ENCODE results near the gene MYD88. TPM values are rescaled to one million over a fixed set of nuclear protein-coding genes. Genes with fewer than 3 reads are reported as not detected.

The MYD88 gene
- total RNA-seq, 2 donors from 2014 or later = 23.5 to 41.2 TPM

GRCh38 chr3:38119821-38120692 lies 18.4 kb upstream of the MYD88 start:
- ATAC-seq (no peak), DNase-seq (ENCODE audit: low spot score in 2 of 2) (peak in 1 of 2 donors; percentile 51)
- no peaks in the 10 kb centered on the region for H3K36me3 Mint-ChIP-seq
- no peaks in the 10 kb centered on the region for H3K9me3 Mint-ChIP-seq
- H3K27ac Mint-ChIP-seq = peak overlapping the region; percentile 62 to 84

GRCh38 chr3:38120693-38121450 lies 17.6 kb upstream of the MYD88 start:
- peak overlapping the region; percentile 62 to 84 for H3K27ac Mint-ChIP-seq
- H3K9me3 Mint-ChIP-seq = no peaks in the 10 kb centered on the region
- DNase-seq (ENCODE audit: low spot score in 2 of 2) (no peak), ATAC-seq (no peak)
- H3K36me3 Mint-ChIP-seq = no peaks in the 10 kb centered on the region

DNA sequence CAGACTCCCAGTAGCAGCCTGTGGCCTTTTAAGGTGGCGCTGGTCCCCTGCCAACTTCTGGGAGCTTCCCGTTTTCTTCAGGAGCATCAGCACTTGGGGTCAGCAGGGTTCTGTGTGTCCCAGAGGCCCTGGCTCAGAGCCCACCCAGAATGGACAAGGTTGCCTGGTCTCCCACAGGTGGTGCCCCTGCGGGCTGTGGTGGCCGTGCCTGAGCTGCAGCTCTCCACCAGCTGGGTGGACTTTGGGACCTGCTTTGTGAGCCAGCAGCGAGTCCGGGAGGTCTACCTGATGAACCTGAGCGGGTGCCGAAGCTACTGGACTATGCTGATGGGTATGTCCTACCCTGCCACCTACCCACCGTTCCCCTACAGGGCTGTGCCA lies 17.0 kb upstream of the MYD88 start:
- H3K36me3 Mint-ChIP-seq = peaks cover 0 to under 1% of the 10 kb centered on the region in 2 donors
- no peak overlapping the region for H3K27ac Mint-ChIP-seq
- ATAC-seq = no peak
- H3K9me3 Mint-ChIP-seq = no peaks in the 10 kb centered on the region
- peak in 1 of 2 donors; percentile 52 for DNase-seq (ENCODE audit: low spot score in 2 of 2)

DNA sequence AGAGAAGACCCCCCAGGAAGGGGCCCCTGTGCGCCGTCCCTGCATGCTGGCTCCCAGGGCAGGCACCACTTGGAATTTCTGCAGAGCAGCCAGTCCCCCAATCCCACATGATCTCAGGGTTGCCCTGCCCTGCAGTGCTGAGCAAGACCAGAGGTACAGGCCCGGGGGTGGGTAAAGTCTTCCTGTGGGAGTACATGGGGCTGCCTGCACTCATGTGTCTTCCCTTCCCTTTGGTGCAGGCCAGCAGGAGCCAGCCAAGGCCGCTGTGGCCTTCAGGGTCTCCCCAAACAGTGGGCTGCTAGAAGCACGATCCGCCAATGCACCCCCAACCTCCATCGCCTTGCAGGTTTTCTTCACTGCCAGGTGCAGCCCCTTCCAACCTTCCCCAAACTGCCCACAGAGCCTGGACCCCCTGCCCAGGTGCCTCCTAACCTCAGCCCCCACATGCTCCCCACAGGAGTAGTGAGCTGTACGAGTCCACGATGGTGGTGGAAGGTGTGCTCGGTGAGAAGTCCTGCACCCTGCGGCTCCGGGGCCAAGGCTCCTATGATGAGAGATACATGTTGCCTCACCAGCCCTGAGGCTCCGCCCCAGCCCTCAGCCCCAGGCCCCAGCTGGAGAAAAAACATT lies 16.5 kb upstream of the MYD88 start:
- DNase-seq (ENCODE audit: low spot score in 2 of 2) (no peak), ATAC-seq (no peak)
- Mint-ChIP-seq H3K27ac (peak overlapping the region in 1 of 2 donors; percentile 44), H3K9me3 (no peaks in the 10 kb centered on the region), H3K36me3 (peaks cover 0 to 5% of the 10 kb centered on the region in 2 donors)

- DNase-seq (ENCODE audit: low spot score in 2 of 2) (peak in 1 of 2 donors; percentile 44), ATAC-seq (peak in 1 of 2 donors; percentile 39)
- H3K36me3 Mint-ChIP-seq = peaks cover 0 to 5% of the 10 kb centered on the region in 2 donors
- no peaks in the 10 kb centered on the region for H3K9me3 Mint-ChIP-seq
- peak overlapping the region in 1 of 2 donors; percentile 81 for H3K27ac Mint-ChIP-seq
Observed at GRCh38 chr3:38122712-38123290, 15.7 kb upstream of the MYD88 start.

DNA sequence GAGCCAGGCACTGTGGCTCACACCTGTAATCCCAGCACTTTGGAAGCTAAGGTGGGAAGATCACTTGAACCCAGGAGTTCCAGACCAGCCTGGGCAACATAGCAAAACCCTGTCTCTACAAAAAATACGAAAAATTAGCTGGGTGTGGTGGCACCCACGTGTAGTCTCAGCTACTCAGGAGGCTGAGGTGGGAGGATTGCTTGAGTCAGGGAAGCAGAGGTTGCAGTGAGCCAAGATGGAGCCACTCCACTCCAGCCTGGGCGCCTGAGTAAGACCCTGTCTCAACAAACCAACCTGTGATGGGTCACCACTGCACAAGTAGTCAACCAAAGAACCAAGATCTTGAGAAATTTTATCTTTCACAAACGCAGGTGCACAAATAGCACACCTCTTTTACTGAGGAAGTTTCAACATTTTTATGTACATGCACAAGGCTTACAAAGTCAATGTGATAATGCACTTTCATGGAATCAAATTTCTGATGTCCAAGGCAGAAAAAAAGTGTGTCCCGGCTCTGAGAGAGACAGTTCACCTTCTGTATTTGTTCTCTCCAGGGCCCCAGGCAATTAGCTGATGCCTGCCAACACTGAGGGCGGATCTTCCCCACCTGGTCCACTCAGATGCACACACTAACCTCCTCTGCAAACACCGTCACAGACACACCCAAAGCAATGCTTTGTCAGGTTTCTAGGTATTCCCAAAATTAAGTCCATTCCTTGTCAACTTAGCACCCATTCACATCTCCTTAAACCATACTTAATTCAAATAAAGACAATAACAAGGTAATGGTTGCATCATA lies 13.9 kb upstream of the MYD88 start:
- DNase-seq (ENCODE audit: low spot score in 2 of 2) (peak in 1 of 2 donors; percentile 38), ATAC-seq (no peak)
- H3K36me3 Mint-ChIP-seq = peaks cover 0 to 8% of the 10 kb centered on the region in 2 donors
- no peaks in the 10 kb centered on the region for H3K9me3 Mint-ChIP-seq
- H3K27ac Mint-ChIP-seq = peak overlapping the region in 1 of 2 donors; percentile 22

DNA sequence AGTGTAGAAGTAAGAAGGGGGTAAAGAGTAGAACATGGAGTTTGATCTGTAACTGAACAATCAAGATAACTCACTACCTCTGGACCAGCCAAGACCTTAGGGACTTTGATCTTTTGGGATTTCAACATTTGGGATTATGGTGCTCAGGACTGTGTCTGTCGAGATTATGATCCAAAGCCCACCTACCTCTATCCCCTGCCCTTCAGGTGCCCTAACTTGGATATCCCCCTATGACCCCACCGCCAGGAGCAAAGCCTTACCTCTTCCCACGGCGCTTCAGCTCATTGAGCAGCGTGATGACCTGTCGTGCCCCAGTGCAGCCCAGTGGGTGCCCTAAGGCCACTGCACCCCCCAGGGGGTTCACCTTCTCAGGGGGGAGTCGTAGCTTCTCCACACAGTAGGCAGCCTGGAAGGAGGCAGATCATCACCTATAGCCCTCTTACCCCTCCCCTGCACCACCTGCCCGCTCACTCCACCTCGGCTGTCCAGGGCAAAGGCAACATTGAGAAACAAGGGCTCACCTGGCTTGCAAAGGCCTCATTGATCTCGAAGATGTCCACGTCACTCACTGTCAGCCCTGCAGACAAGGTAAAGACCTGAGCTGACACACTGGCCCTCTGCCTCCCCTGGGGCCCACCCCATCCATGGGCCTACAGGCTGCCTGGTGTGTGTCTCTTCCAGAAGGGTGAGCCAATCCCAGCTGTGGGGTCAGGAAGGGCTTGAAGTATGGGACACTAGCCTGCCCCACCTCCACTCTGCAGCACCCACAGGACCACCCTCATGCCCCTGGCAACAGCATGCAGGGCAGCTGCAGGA lies 12.9 kb upstream of the MYD88 start:
- ATAC-seq = no peak
- H3K27ac Mint-ChIP-seq = no peak overlapping the region

DNA sequence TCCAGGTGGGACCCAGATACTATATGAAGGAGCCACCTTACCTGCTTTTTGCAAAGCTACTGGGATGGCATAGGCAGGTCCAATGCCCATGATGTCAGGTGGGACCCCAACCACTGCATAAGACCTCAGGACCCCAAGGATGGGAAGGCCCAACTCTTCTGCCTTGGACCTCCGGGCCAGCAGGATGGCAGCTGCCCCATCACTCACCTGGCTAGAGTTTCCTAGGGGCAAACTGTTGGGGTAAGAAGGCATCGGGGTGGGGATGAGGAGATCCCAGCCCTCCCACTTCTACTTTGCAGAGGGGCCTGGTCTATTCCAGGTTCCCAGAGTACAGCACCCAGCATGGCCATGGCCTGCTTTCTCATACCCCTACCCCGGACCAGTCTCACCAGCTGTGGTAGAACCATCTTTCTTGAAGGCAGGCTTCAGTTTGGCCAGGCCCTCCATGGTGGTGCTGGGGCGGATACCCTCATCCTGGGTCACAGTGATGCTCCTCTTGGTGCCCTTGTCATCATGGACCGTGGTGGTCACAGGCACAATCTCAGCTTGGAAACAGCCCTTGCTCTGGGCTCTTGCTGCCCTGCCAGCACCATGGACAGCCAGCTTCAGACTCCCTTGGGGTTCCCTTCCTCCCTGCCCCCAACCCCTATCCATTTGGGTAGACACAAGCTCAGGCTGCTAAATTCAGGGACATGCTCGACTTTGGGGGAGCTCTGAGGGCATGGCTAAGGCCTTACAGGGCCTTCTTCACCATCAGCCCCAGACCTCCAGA lies 12.2 kb upstream of the MYD88 start:
- Mint-ChIP-seq H3K9me3 (no peaks in the 10 kb centered on the region), H3K27ac (peak overlapping the region in 1 of 2 donors; percentile 41), H3K36me3 (peaks cover 0 to 11% of the 10 kb centered on the region in 2 donors)
- DNase-seq (ENCODE audit: low spot score in 2 of 2) (peak in 1 of 2 donors; percentile 40), ATAC-seq (no peak)

More for the DNA sequence above, 12.9 kb upstream of the MYD88 start:
- DNase-seq (ENCODE audit: low spot score in 2 of 2) = peak in 1 of 2 donors; percentile 46
- Mint-ChIP-seq H3K36me3 (peaks cover 0 to 11% of the 10 kb centered on the region in 2 donors), H3K9me3 (no peaks in the 10 kb centered on the region)

GRCh38 chr3:38127611-38128302 lies 10.7 kb upstream of the MYD88 start:
- ATAC-seq = peak in 1 of 2 donors; percentile 50
- Mint-ChIP-seq H3K27ac (peak overlapping the region in 1 of 2 donors; percentile 25), H3K36me3 (peaks cover 0 to 11% of the 10 kb centered on the region in 2 donors), H3K9me3 (no peaks in the 10 kb centered on the region)
- peak in 1 of 2 donors; percentile 30 for DNase-seq (ENCODE audit: low spot score in 2 of 2)

DNA sequence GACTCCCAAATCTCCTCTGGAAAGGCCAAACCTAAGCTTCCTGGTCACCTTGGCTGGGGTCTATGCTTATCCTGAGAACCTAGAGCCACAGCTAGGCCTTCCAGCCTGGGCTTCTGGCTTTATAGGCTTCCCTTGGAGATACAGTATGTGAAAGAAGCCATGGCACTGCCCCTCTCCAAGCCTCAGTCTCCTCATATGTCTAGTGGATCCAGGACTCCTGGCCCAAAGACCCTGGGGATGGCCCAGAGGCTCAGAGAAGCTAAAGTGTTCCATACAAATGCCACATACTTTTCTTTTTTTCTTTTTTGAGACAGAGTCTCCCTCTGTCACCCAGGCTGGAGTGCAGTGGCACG lies 10.2 kb upstream of the MYD88 start:
- no peak for ATAC-seq
- H3K36me3 Mint-ChIP-seq = peaks cover 0 to 11% of the 10 kb centered on the region in 2 donors
- H3K9me3 Mint-ChIP-seq = no peaks in the 10 kb centered on the region
- DNase-seq (ENCODE audit: low spot score in 2 of 2) = peak in 1 of 2 donors; percentile 23
- H3K27ac Mint-ChIP-seq = peak overlapping the region in 1 of 2 donors; percentile 91

DNA sequence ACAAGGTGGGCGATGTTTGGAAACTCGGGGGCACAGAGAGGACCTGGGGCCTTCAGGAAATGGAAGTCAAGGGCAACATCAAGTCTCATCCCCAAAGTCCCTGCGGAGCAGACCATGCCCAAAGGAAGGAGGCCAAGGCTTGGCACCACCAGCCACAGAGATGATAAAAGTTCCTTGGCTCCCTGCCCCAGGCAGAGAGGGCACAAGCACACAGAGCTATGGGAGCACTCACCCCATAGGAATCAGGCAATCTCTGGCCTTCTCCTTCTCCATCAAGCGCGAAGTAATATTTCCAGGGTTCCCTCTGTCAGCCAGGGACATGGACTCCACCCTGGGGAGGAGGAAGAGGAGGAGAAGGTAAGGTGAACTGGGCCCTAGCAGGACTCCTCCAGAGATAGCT lies 9.4 kb upstream of the MYD88 start:
- no peaks in the 10 kb centered on the region for H3K9me3 Mint-ChIP-seq
- peaks cover 2 to 12% of the 10 kb centered on the region in 2 donors for H3K36me3 Mint-ChIP-seq
- H3K27ac Mint-ChIP-seq = peak overlapping the region; percentile 78 to 91
- DNase-seq (ENCODE audit: low spot score in 2 of 2) (peak in 1 of 2 donors; percentile 38), ATAC-seq (no peak)

- DNase-seq (ENCODE audit: low spot score in 2 of 2) (no peak), ATAC-seq (no peak)
- Mint-ChIP-seq H3K9me3 (no peaks in the 10 kb centered on the region), H3K27ac (peak overlapping the region; percentile 35 to 87), H3K36me3 (peaks cover 5 to 25% of the 10 kb centered on the region in 2 donors)
Observed at GRCh38 chr3:38130631-38131065, 7.8 kb upstream of the MYD88 start.

DNA sequence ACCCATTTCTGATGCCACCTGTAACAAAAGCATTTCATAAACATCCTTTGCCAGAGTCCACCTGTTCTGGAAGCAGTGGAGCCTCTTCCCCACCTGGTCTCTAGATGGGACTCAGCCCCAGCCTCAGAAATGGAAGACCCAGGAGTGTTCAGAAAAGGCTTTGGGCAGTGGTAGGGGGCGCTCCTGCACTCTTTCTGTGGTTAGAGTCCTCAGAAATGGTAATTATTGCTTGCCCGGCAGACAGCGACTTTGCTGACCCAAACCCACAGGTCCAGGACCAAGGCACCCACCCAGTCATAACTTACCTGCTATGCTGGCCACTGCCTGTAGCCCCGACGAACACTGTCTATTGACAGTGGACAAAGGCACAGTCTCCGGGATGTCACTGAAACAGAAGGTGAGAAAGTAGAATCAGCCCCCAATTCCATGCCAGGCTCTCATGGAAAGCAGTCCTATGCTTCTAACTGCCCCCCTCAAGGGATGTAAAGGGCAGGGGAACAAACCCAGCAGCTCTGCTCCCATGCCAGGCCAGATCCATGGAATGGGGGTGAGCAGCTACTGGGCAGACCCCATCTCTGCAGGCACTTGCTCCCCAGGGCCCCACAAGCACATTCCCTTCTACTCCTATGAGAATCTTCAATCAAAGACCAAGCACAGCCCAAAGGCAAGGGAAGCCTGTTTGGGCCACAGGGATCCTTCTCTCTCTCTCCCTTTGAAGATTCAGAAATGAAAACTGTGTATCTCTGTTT lies 6.7 kb upstream of the MYD88 start:
- H3K9me3 Mint-ChIP-seq = no peaks in the 10 kb centered on the region
- peaks cover 14 to 29% of the 10 kb centered on the region in 2 donors for H3K36me3 Mint-ChIP-seq
- peak; percentile 21 to 33 for DNase-seq (ENCODE audit: low spot score in 2 of 2)
- no peak for ATAC-seq
- H3K27ac Mint-ChIP-seq = peak overlapping the region in 1 of 2 donors; percentile 65
